WTC11 (cell line): ENCODE results near the gene GRK1. TPM values are rescaled to one million over a fixed set of nuclear protein-coding genes. Genes with fewer than 3 reads are reported as not detected.

Experiments
- ATAC-seq: fragments of 200-7000 bp; cut with Tn5 transposase; 2 replicates; pipeline ENCODE4 v1.10.0; 2021; ENCODE audit warnings: mild to moderate bottlenecking, moderate library complexity
- CTCF ChIA-PET: fragments of 300-600 bp; sonication (Branson Sonifier 250); formaldehyde crosslinking; loops from one replicate; lab custom pipeline; 2021; ENCODE audit warnings: antibody characterized with exemption; lab: Charles Lee
- POLR2A ChIA-PET: fragments of 350-600 bp; sonication (Branson Sonifier 250); formaldehyde crosslinking; loops from one replicate; lab custom pipeline; 2021; ENCODE audit warnings: antibody characterized with exemption; lab: Charles Lee
- DNase-seq: peaks from one replicate; pipeline ENCODE4 v3.0.0; 2021; ENCODE audit warnings: low spot score
- H3K27ac Mint-ChIP-seq: 2 replicates; pipeline ENCODE4 v1.8.0; 2021; ENCODE audit warnings: mixed read lengths
- H3K27me3 Mint-ChIP-seq: 2 replicates; pipeline ENCODE4 v1.8.0; 2021; ENCODE audit warnings: low read depth, mild to moderate bottlenecking, moderate library complexity, mixed read lengths
- H3K36me3 Mint-ChIP-seq: 2 replicates; pipeline ENCODE4 v1.8.0; 2021; ENCODE audit warnings: mixed read lengths
- H3K4me1 Mint-ChIP-seq: 2 replicates; pipeline ENCODE4 v1.8.0; 2022; ENCODE audit warnings: mixed read lengths
- H3K4me3 Mint-ChIP-seq: 2 replicates; pipeline ENCODE4 v1.8.0; 2021; ENCODE audit warnings: mild to moderate bottlenecking, moderate library complexity, mixed read lengths
- H3K9me3 Mint-ChIP-seq: 2 replicates; pipeline ENCODE4 v1.8.0; 2021; ENCODE audit warnings: mixed read lengths
- ATF3 ChIP-seq: sonication (generic); formaldehyde crosslinking; conservative IDR thresholded peaks from 2 replicates; pipeline ENCODE4 v1.8.1; 2022; ENCODE audit warnings: mild to moderate bottlenecking, missing genetic modification reagents
- CBFB ChIP-seq: sonication (generic); formaldehyde crosslinking; IDR thresholded peaks from 2 replicates; pipeline ENCODE4 v1.8.1; 2022; ENCODE audit warnings: mild to moderate bottlenecking, low read depth, missing genetic modification reagents
- ELF4 ChIP-seq: sonication (generic); formaldehyde crosslinking; IDR thresholded peaks from 2 replicates; pipeline ENCODE4 v1.8.1; 2022; ENCODE audit warnings: low read depth, mild to moderate bottlenecking, moderate library complexity, missing genetic modification reagents
- ETV6 ChIP-seq: sonication (generic); formaldehyde crosslinking; IDR thresholded peaks from 2 replicates; pipeline ENCODE4 v1.8.1; 2022; ENCODE audit warnings: mild to moderate bottlenecking, missing genetic modification reagents
- IRF2 ChIP-seq: sonication (generic); formaldehyde crosslinking; IDR thresholded peaks from 2 replicates; pipeline ENCODE4 v1.8.0; 2022; ENCODE audit warnings: low read depth, missing genetic modification reagents, borderline replicate concordance
- MLX ChIP-seq: sonication (generic); formaldehyde crosslinking; IDR thresholded peaks from 2 replicates; pipeline ENCODE4 v1.8.1; 2023; ENCODE audit warnings: mild to moderate bottlenecking, missing genetic modification reagents, moderate library complexity
- MYBL2 ChIP-seq: sonication (generic); formaldehyde crosslinking; IDR thresholded peaks from 2 replicates; pipeline ENCODE4 v1.8.1; 2023; ENCODE audit warnings: mild to moderate bottlenecking, moderate library complexity, missing genetic modification reagents
- NFE2L1 ChIP-seq: sonication (generic); formaldehyde crosslinking; IDR thresholded peaks from 2 replicates; pipeline ENCODE4 v1.8.1; 2023; ENCODE audit warnings: missing genetic modification reagents
- NR1H2 ChIP-seq: sonication (generic); formaldehyde crosslinking; IDR thresholded peaks from 2 replicates; pipeline ENCODE4 v1.9.0; 2021; ENCODE audit warnings: mild to moderate bottlenecking, moderate library complexity, missing genetic modification reagents
- NR3C1 ChIP-seq: sonication (generic); formaldehyde crosslinking; conservative IDR thresholded peaks from 2 replicates; pipeline ENCODE4 v1.8.1; 2023; ENCODE audit warnings: low read depth, mild to moderate bottlenecking, missing genetic modification reagents
- OVOL2 ChIP-seq: fragments of 250-450 bp; sonication (Bioruptor Pico); IDR thresholded peaks from 2 replicates; pipeline ENCODE4 v1.9.0; 2021; ENCODE audit warnings: mild to moderate bottlenecking, borderline replicate concordance
- PRRX2 ChIP-seq: fragments of 250-450 bp; sonication (Bioruptor Pico); IDR thresholded peaks from 2 replicates; pipeline ENCODE4 v1.8.0; 2021; ENCODE audit warnings: mild to moderate bottlenecking
- RORB ChIP-seq: fragments of 250-450 bp; sonication (Bioruptor Pico); IDR thresholded peaks from 2 replicates; pipeline ENCODE4 v1.9.0; 2021; ENCODE audit warnings: mild to moderate bottlenecking
- SMAD3 ChIP-seq: sonication (generic); formaldehyde crosslinking; IDR thresholded peaks from 2 replicates; pipeline ENCODE4 v1.8.0; 2022; ENCODE audit warnings: missing genetic modification reagents, mild to moderate bottlenecking, borderline replicate concordance
- SOX15 ChIP-seq: fragments of 250-450 bp; sonication (Bioruptor Pico); IDR thresholded peaks from 2 replicates; pipeline ENCODE4 v1.9.0; 2021; ENCODE audit warnings: mild to moderate bottlenecking
- TCF7 ChIP-seq: sonication (generic); formaldehyde crosslinking; IDR thresholded peaks from 2 replicates; pipeline ENCODE4 v1.8.0; 2022; ENCODE audit warnings: mild to moderate bottlenecking, low read depth, missing genetic modification reagents, moderate library complexity
- TEAD1 ChIP-seq: sonication (generic); formaldehyde crosslinking; IDR thresholded peaks from 2 replicates; pipeline ENCODE4 v1.8.0; 2022; ENCODE audit warnings: mild to moderate bottlenecking, missing genetic modification reagents
- TEAD4 ChIP-seq: sonication (generic); formaldehyde crosslinking; IDR thresholded peaks from 2 replicates; pipeline ENCODE4 v1.8.0; 2022; ENCODE audit warnings: mild to moderate bottlenecking, missing genetic modification reagents
- USF1 ChIP-seq: sonication (generic); formaldehyde crosslinking; IDR thresholded peaks from 2 replicates; pipeline ENCODE4 v1.8.0; 2022; ENCODE audit warnings: mild to moderate bottlenecking, missing genetic modification reagents
- ZNF138 ChIP-seq: sonication (generic); formaldehyde crosslinking; conservative IDR thresholded peaks from 2 replicates; pipeline ENCODE4 v1.8.1; 2022; ENCODE audit warnings: mild to moderate bottlenecking, moderate library complexity, missing genetic modification reagents
- ZNF232 ChIP-seq: sonication (generic); formaldehyde crosslinking; IDR thresholded peaks from 2 replicates; pipeline ENCODE4 v1.8.0; 2022; ENCODE audit warnings: mild to moderate bottlenecking, missing genetic modification reagents
- ZNF317 ChIP-seq: sonication (generic); formaldehyde crosslinking; IDR thresholded peaks from 2 replicates; pipeline ENCODE4 v1.8.1; 2023; ENCODE audit warnings: low read depth, mild to moderate bottlenecking, moderate library complexity, missing genetic modification reagents, borderline replicate concordance
- ZNF671 ChIP-seq: fragments of 250-450 bp; sonication (Bioruptor Pico); IDR thresholded peaks from 2 replicates; pipeline ENCODE4 v1.8.0; 2021; ENCODE audit warnings: mild to moderate bottlenecking
- total RNA-seq: library from RNA; stranded (reverse); gene quantifications from 3 replicates; pipeline ENCODE4 v1.2.3, GENCODE V29; 2021
- TF ChIP-seq, protein P1 (sequence below): fragments of 250-450 bp; sonication (Bioruptor Pico); IDR thresholded peaks from 2 replicates; pipeline ENCODE4 v2.1.2; 2022; ENCODE audit warnings: mild to moderate bottlenecking, moderate library complexity

GRK1 gene
- total RNA-seq, 1 experiment from 2014 or later, result 0.17 TPM

DNA sequence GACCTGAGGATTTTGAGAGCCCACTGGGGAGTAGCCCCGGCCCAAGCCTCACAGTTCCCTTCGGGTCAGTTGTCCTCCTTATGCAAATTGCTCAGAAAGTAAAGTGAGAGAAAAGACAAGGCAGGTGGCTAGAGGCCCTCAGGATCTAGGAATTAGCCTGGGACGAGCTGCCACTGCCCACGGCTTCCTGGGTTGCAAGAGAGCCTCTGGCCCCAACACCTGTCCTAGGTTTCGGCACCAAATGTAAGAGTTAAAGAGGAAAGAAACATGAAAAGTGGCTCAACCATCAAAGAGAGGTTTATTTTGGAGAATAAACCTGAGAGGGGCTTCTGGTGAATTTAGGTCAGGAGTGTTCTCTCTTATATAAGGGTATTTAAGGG is 117.6 kb downstream of the GRK1 start:
- Mint-ChIP-seq H3K27ac (no peak overlapping the region), H3K4me1 (peaks cover 13% of the 10 kb centered on the region), H3K27me3 (peaks cover 5% of the 10 kb centered on the region), H3K4me3 (no peak overlapping the region), H3K9me3 (no peaks in the 10 kb centered on the region; the same call in none of the 2 replicates), H3K36me3 (peaks cover 20% of the 10 kb centered on the region)
- ChIA-PET CTCF (no interaction called here), POLR2A (no interaction called here)
- no peak for ATAC-seq
- TF ChIP-seq ZNF671 (CRISPR knock-in tag) (no peak), RORB (CRISPR knock-in tag) (no peak), MLX (CRISPR knock-in tag) (no peak), ZNF138 (CRISPR knock-in tag) (no peak), TEAD1 (no peak), CBFB (CRISPR knock-in tag) (no peak)
- no peak for DNase-seq

DNA sequence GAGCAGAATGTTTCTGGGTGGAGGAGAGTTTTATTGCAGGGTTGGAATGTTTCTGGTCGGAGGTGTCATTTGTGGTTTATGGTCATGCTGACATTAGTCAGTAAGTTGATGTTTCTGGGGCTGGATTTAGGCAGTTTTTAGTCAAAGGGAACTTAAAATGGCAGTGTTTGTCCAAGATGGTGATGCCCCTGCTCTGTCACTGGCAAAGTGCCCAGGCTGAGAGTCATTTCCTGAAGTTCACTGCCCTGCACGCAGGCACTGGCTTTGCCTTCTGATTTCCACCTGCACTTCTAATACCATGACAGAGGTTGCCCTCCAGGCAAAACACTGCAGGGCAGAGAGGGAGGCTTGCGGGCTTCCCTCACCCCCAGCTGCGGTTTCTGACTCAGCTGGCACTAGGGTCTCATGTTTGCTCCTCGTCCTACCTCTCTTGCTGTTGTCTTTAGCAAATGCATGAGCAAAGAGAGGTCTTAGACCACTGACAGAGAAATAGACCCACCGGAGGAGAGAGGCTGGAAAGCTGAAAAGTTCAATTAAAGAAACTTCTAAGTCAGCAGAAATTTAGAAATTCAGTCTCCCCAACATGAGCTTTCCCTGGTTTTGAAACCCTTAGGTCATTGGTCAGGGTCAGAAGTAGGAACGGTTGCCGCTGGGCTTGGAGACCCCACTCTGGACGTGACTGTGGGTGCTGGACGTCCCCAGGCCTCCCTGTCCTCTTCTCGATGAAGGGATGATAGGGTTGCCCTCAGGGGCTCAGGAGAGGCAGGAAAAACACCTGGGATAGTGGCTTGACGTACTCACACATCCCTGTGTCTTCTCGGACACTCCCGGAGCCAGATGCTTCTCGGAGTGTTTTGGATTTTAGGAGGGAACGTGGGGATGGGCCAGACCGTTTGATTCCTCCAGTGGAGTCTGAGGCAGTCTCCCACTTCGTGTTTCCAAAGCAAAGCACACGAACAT is 118.3 kb downstream of the GRK1 start:
- no peak overlapping the region for H3K4me3 Mint-ChIP-seq
- ATAC-seq (no peak), DNase-seq (no peak)
- CTCF ChIA-PET, result no interaction called here
- H3K27me3 Mint-ChIP-seq, result peaks cover 5% of the 10 kb centered on the region
- TF ChIP-seq ELF4 (CRISPR knock-in tag) (no peak), ATF3 (CRISPR knock-in tag) (no peak), NR3C1 (CRISPR knock-in tag) (no peak), NR1H2 (CRISPR knock-in tag) (no peak), PRRX2 (no peak), CBFB (CRISPR knock-in tag) (no peak), TCF7 (CRISPR knock-in tag) (no peak), OVOL2 (CRISPR knock-in tag) (no peak), SOX15 (CRISPR knock-in tag) (no peak), USF1 (no peak), ZNF317 (CRISPR knock-in tag) (no peak), ETV6 (CRISPR knock-in tag) (no peak), TEAD4 (CRISPR knock-in tag) (no peak), MYBL2 (no peak), SMAD3 (CRISPR knock-in tag) (no peak), ZNF138 (CRISPR knock-in tag) (no peak), IRF2 (CRISPR knock-in tag) (no peak), ZNF232 (CRISPR knock-in tag) (no peak), NFE2L1 (no peak)
- TF ChIP-seq, protein P1, sequence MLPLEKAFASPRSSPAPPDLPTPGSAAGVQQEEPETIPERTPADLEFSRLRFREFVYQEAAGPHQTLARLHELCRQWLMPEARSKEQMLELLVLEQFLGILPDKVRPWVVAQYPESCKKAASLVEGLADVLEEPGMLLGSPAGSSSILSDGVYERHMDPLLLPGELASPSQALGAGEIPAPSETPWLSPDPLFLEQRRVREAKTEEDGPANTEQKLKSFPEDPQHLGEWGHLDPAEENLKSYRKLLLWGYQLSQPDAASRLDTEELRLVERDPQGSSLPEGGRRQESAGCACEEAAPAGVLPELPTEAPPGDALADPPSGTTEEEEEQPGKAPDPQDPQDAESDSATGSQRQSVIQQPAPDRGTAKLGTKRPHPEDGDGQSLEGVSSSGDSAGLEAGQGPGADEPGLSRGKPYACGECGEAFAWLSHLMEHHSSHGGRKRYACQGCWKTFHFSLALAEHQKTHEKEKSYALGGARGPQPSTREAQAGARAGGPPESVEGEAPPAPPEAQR, result no peak
- peaks cover 20% of the 10 kb centered on the region for H3K36me3 Mint-ChIP-seq
- no peak overlapping the region for H3K27ac Mint-ChIP-seq
- no peaks in the 10 kb centered on the region; the same call in none of the 2 replicates for H3K9me3 Mint-ChIP-seq
- peaks cover 13% of the 10 kb centered on the region for H3K4me1 Mint-ChIP-seq
- POLR2A ChIA-PET, result no interaction called here
